H1 (cell line): ENCODE measurements around the gene ARSB. TPM values are rescaled to one million over a fixed set of nuclear protein-coding genes. Genes with fewer than 3 reads are reported as not detected.

Experiments
- ATF3 ChIP-seq: IDR thresholded peaks from 2 replicates; pipeline ENCODE4 v1.6.1; 2011; ENCODE audit warnings: low read depth, mild to moderate bottlenecking, low read length; ENCODE audit not compliant: insufficient read depth
- HDAC2 ChIP-seq, 2 experiments: fragments of 300-600 bp in 1 of 2; sonication (generic) in 1 of 2; IDR thresholded peaks; 2 replicates each; pipeline ENCODE4 v1.6.1; 2011 to 2012; ENCODE audit warnings: low read depth in 2 of 2, low read length in 2 of 2, mild to moderate bottlenecking in 2 of 2, moderate library complexity in 2 of 2, borderline replicate concordance in 1 of 2, inconsistent platforms in 1 of 2
- RAD21 ChIP-seq, 2 experiments: IDR thresholded peaks in 1 of 2; conservative IDR thresholded peaks in 1 of 2; 2 replicates each; pipeline ENCODE4 v1.6.1; 2011; ENCODE audit warnings: low read depth in 2 of 2, low read length in 2 of 2, improper control_type of control experiment in 1 of 2, inconsistent platforms in 1 of 2, mild to moderate bottlenecking in 1 of 2, moderate library complexity in 1 of 2
- SP4 ChIP-seq: IDR thresholded peaks from 2 replicates; pipeline ENCODE4 v1.6.1; 2012; ENCODE audit warnings: low read length, inconsistent platforms
- polyA plus RNA-seq, 7 experiments: library from polyadenylated mRNA; depleted of rRNA in 3 of 7; stranded (reverse) in 5 of 7; unstranded in 2 of 7; fragments of >200 nt in 5 of 7; fragments of 200-250 nt in 2 of 7; gene quantifications; 1 replicate in 5 of 7; 2 replicates in 1 of 7; 4 replicates in 1 of 7; pipeline versions ENCODE4 v1.2.1 to v1.2.3, GENCODE V29; 2011 to 2013; ENCODE audit warnings: missing spikeins in 2 of 7, mixed read lengths in 2 of 7
- total RNA-seq: library from RNA; stranded (reverse); fragmentation: NEBNext Ultra II Directional; extraction: Animal tissue kit (Norgen Biotek cat#: 25700); gene quantifications from 2 replicates; pipeline ENCODE4 v1.2.1, GENCODE V29; 2021

ARSB gene
- total and polyA plus RNA-seq, 2 of the 8 experiments (the other 6 are each of a cell fraction or from before 2014, with no cell fraction given) = 6.4 to 13.9 TPM

GRCh38 chr5:78811866-78812265 lies 173.2 kb downstream of the ARSB start (continued):
- TF ChIP-seq ATF3 (no peak), RAD21 (IDR thresholded peaks at IDR 0.05 in 1 of 2, conservative IDR thresholded peaks at IDR 0.05 in 1 of 2; ENCODE audit: low read depth in 2 of 2, low read length in 2 of 2) (no peak), HDAC2 (IDR thresholded peaks at IDR 0.05; ENCODE audit: borderline replicate concordance in 1 of 2, low read depth in 2 of 2, low read length in 2 of 2) (no peak), SP4 (no peak)
